RWPE2 (cell line): Measurements from ENCODE around the gene RBPMS2.

ENCODE experiments used
- ATAC-seq: fragments of 200-7000 bp; cut with Tn5 transposase; 3 replicates; pipeline ENCODE4 v1.9.1; 2021; ENCODE audit warnings: low read depth
- DNase-seq: peaks from one replicate; pipeline ENCODE4 v3.0.0-alpha.2; 2020; ENCODE audit warnings: low spot score
- H3K27ac ChIP-seq: fragments of 450-650 bp; 2 replicates; pipeline ENCODE4 v1.5.1; 2017; ENCODE audit warnings: mild to moderate bottlenecking; ENCODE audit not compliant: poor library complexity, severe bottlenecking
- H3K27me3 ChIP-seq: fragments of 250-450 bp; sonication (Bioruptor Pico); 2 replicates; pipeline ENCODE4 v1.5.1; 2021; ENCODE audit warnings: mild to moderate bottlenecking, moderate library complexity; ENCODE audit not compliant: insufficient read depth, poor library complexity, severe bottlenecking
- H3K36me3 ChIP-seq: fragments of 250-450 bp; sonication (Bioruptor Pico); 2 replicates; pipeline ENCODE4 v1.5.1; 2020; ENCODE audit warnings: low read depth, mild to moderate bottlenecking, moderate library complexity
- H3K4me1 ChIP-seq: fragments of 250-450 bp; sonication (Bioruptor Pico); 2 replicates; pipeline ENCODE4 v1.5.1; 2021; ENCODE audit warnings: mild to moderate bottlenecking, moderate library complexity; ENCODE audit not compliant: insufficient read depth, poor library complexity, severe bottlenecking
- H3K4me3 ChIP-seq: fragments of 250-450 bp; sonication (Bioruptor Pico); 2 replicates; pipeline ENCODE4 v1.5.1; 2021; ENCODE audit warnings: mild to moderate bottlenecking, moderate library complexity; ENCODE audit not compliant: severe bottlenecking
- H3K9me3 ChIP-seq: fragments of 250-450 bp; sonication (Bioruptor Pico); 2 replicates; pipeline ENCODE4 v1.5.1; 2021; ENCODE audit warnings: mild to moderate bottlenecking, moderate library complexity; ENCODE audit not compliant: severe bottlenecking
- CTCF ChIP-seq: fragments of 450-650 bp; IDR thresholded peaks from one replicate; pipeline ENCODE4 v1.5.1; 2017; ENCODE audit warnings: mild to moderate bottlenecking, moderate library complexity; ENCODE audit not compliant: poor library complexity, severe bottlenecking

The RBPMS2 gene

GRCh38 chr15:64693134-64693533 is 82.3 kb downstream of the RBPMS2 start:
- H3K27ac ChIP-seq, result no peak overlapping the region
- DNase-seq (no peak), ATAC-seq (peak; percentile 13; the same call in 1 of the 3 replicates)
- no peak overlapping the region for H3K4me3 ChIP-seq
- no peak for TF ChIP-seq CTCF
- peaks cover 13% of the 10 kb centered on the region for H3K4me1 ChIP-seq
- no peaks in the 10 kb centered on the region for H3K27me3 ChIP-seq
- H3K36me3 ChIP-seq, result peaks cover 78% of the 10 kb centered on the region
- no peaks in the 10 kb centered on the region for H3K9me3 ChIP-seq

DNA sequence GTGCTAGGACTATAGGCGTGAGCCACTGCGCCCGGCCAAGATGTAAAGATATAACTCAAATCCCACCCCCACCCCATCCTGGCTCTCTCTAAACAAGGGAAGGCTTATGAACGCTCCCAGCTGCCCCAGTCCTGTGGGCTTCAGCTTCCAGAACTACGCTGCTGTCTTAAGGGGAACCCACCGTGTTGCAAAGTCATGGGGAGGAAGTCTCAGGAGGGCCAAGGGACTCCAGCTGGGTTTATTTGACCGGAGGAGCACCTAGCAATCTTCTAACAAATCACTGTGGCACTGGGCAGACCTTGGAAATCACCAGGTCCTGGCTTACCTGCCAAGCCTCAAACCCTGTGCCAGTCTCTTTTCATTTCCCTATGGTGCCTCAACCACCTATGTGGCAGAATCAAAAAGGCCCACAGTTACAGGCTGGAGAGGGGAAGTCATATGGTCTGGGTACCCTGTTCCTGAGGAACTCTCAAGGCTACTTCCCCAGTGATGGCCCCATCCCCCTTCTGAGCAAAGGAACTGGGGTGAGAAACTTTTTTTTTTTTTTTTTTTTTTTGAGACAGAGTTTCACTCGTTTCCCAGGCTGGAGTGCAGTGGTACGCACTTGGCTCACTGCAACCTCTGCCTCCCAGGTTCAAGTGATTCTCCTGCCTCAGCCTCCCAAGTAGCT is 83.4 kb downstream of the RBPMS2 start:
- no peak for TF ChIP-seq CTCF
- ATAC-seq (no peak), DNase-seq (no peak)
- Histone ChIP-seq H3K27me3 (no peaks in the 10 kb centered on the region), H3K4me1 (peaks cover 3% of the 10 kb centered on the region), H3K27ac (no peak overlapping the region), H3K4me3 (no peak overlapping the region), H3K36me3 (peaks cover 89% of the 10 kb centered on the region), H3K9me3 (no peaks in the 10 kb centered on the region)

GRCh38 chr15:64690578-64691296 is 84.7 kb downstream of the RBPMS2 start:
- Histone ChIP-seq H3K36me3 (peaks cover 94% of the 10 kb centered on the region), H3K4me3 (no peak overlapping the region), H3K4me1 (peaks cover 3% of the 10 kb centered on the region), H3K9me3 (no peaks in the 10 kb centered on the region), H3K27me3 (no peaks in the 10 kb centered on the region), H3K27ac (no peak overlapping the region)
- no peak for ATAC-seq
- DNase-seq, result no peak
- peak; percentile 19 for TF ChIP-seq CTCF

GRCh38 chr15:64690008-64690407 is 85.4 kb downstream of the RBPMS2 start:
- no peak overlapping the region for H3K4me3 ChIP-seq
- peaks cover 90% of the 10 kb centered on the region for H3K36me3 ChIP-seq
- H3K9me3 ChIP-seq, result no peaks in the 10 kb centered on the region

More at GRCh38 chr15:64690008-64690407, 85.4 kb downstream of the RBPMS2 start:
- Histone ChIP-seq H3K27ac (no peak overlapping the region), H3K4me1 (peaks cover 3% of the 10 kb centered on the region), H3K27me3 (no peaks in the 10 kb centered on the region)
- no peak for TF ChIP-seq CTCF
- no peak for DNase-seq
- ATAC-seq, result no peak
